Myocyte (in vitro differentiated cells): Measurements from ENCODE around the gene ONECUT1. TPM values are rescaled to one million over a fixed set of nuclear protein-coding genes. Genes with fewer than 3 reads are reported as not detected.

ENCODE experiments used
- total RNA-seq: library from RNA; depleted of rRNA; stranded (reverse); fragments of >200 nt; gene quantifications from 2 replicates; pipeline ENCODE4 v1.2.3, GENCODE V29; 2014

The ONECUT1 gene
- total RNA-seq, 1 donor from 2014 or later = not detected

Other genes starting within 250 kb of the ONECUT1 start
- 138 and 139 TPM in 2 replicates for gene ARPP19, start 221.3 kb downstream of the ONECUT1 start, total RNA-seq
- 27.3 and 34.8 TPM in 2 replicates for gene ATOSA, start 110.9 kb downstream of the ONECUT1 start, total RNA-seq